HG03354 (cell line): ENCODE data around the gene SLC36A4.
"Not testable (repeated sequence)": the region's sequence is repeated elsewhere in the genome, so short reads cannot be mapped to it uniquely, and the experiment has no call there.

Experiments
- ATAC-seq: cut with Tn5 transposase; IDR thresholded peaks from one replicate; pipeline ENCODE4 v1.9.1; 2021; ENCODE audit warnings: mild to moderate bottlenecking; ENCODE audit not compliant: unreplicated experiment, poor library complexity, severe bottlenecking

Gene SLC36A4

DNA sequence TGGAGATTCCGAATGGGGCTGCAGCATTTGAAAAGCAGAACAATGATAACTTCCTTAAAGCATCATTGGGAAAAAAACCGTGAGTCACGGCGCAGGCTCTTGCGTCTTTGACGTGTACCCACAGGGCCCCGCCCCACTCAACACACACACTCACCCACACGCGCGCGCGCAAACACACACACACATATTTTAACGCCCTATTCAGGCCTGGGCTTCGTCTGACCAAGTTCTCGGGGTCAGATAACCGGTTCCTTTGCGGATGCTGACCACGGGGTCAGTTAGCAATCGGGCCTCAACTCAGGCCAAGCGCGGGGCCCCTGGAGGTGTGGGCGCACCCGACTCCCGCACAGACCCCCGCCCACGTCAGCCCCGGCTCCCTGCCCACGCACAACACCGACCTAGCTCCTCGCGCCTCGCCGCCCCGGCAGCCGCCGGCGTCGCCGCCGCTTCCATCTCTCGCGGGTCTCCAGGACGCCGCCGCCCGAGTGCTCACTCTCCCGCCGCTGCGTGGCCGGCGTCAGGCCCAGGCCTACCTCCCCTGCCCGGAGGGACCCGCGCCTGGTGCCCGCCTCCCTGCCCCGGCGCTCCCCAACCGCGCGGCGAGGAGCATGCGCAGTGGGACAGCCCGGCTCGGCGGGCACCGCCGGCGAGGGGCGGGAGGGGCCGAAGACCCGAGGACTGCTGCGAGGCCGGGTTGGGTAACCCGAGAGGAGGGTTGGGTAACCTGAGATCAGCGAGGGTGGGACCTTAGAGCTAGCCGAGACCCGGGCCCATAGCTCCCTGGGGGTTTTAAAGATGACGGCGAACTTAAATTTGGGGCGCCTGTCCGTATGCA lies at the start of gene SLC36A4:
SLC36A4 (minus strand) TSS at position 612 of the 835 bp plus-strand sequence; CDS start at position 453, 159 bp downstream.
- peak; percentile 88 for ATAC-seq

DNA sequence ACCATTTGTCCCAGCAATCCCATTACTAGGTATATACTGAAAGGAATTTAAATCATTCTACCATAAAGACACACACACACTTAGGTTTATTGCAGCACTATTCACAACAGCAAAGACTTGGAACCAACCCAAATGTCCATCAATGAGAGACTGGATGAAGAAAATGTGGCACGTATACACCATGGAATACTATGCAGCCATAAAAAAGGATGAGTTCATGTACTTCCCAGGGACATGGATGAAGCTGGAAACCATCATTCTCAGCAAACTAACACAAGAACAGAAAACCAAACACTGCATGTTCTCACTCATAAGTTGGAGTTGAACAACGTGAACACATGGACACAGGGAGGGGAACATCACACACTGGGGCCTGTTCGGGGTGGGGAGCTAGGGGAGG lies 49.0 kb upstream of the SLC36A4 start:
- ATAC-seq = not testable (repeated sequence)

DNA sequence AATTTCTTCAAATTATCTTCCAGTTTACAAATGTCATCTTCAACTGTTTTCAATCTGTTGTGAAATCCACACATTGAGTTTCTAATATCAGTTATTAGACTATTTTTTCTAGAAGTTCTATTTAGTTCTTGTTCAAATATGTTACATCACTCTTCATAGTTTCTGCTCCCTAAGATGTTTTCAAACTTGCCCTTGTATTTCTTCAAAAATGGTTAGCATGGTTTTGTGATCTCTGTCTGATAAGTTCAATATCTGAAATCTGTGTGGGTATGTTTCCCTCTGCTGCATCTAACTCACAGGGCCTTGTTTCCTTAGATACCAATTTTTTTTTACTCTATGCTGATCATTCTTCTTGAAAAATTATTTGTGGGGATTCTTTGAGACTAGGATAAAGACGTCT lies 46.2 kb upstream of the SLC36A4 start:
- no peak for ATAC-seq

DNA sequence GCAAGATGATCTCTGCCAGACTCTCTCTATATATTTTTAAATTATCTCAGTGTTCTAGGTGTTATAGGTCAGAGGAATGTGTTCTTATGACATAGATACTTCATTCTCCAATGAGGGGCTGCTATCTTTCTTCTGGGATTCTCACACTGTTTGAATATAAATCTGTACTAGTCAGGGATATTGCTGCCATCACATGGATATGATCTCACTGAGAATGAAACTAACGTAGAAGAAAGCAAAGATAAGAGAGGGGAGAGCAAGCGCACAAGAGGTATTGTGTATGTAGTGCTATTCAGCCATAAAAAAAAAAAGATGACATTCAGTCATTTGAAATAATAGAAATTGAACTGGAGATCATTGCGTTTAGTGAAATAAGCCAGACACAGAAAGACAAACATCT lies 42.2 kb upstream of the SLC36A4 start:
- ATAC-seq = no peak

DNA sequence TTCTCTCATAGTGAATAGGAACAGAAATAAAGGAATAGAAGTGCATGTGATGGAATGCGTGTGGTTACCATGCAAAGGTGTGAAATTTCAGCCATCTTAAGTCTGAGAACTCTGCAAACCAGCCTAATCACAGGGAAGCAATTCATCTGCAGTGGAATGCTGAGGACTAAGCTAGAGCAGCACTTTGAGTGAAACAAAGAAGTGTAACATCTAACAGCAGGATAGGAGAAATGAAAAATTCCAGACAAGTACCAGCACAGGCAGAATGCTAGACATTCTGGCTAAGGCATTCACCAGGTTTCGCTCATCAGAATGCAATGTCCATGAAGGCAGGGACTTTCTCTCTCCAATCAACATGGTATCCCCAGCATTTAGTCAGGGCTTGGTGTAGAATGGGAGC lies 41.2 kb upstream of the SLC36A4 start:
- ATAC-seq = no peak

DNA sequence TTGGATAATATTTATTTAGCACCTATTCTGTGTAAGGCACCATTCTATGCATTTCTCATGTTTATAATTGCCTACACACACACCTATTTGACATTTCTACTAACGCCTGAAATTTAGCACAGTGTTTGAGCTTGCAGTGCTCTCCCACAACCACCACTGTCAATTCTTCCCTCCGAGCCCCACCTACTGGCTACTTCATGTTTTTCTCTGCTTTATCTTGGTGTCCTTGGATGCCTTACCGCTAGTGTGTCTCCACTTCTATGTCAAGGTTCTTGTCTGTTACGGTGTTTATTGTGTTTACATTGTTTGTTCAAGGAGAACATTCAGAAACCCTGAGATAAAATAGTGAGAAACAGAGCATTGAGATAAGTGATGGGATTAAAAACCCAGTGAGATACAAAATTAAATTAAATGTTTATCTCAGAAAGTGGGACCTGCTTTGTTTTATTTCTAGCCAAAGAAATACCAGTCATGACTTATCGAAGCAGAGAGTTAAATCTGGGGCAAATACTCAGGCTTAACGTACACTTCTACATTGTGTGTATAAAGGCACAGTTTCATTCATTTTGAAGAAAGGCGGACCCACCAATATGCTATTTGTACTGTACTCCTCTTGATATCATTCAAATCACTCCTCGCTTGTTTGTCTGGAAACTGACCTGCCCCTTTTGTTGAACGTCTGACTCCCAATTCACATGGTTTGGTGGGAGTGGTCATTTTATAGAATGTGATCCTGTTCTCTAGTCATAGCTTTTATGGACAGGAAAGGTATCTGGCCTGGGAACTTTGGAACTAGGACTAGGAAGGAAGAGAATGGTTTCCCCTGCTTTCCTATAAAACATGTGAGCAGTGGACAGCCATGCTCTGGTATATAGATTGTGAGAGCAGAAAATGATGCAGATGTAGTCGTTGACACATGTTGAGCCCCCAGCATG lies 39.2 kb upstream of the SLC36A4 start:
- ATAC-seq = peak; percentile 72

DNA sequence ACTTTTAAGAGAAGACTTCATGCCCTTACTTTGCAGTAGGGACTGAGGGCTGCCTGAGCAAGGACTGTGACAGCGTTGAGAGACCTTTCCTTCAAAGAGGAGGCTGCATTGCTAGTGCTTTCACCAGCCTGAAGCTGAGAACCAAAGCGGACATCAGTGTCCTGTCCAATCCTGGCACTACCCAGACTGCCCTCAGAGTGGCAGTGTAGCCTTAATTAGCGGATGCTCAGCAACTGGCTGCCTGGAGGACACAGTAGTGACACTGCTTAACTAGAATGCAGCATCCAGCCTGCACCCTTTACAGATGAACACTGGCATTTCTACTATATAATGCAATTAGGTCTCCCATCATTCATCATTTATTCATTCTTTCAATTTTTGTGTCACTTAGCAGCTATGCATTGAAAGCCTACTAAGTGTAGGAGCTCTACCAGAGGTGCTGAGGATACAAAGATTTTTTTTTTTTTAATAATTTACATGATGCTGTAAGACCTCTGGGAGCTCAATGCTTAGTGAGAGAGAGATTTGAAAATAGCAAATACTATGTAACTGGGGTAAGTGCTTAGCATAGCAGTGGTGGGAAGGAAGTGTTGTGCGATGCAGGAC lies 36.9 kb upstream of the SLC36A4 start:
- peak; percentile 98 for ATAC-seq

DNA sequence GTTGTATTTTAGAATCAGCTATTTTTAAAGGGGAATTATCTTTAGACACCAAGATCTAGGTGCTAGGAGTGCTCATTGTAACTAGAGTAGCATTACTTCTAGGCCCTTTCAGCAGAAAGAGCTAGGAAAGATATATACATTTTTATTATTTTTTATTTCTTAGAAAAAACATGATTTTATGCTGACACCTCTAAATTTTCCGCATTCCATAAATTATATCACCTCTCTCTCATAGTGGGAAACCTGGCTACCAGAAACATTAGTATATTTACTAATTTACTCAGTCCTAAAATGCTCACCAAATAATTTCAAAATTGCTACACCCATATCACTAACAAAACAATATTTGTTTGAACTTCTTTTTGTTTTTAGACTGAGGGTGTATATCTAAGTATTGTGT lies 32.1 kb upstream of the SLC36A4 start:
- ATAC-seq = no peak

DNA sequence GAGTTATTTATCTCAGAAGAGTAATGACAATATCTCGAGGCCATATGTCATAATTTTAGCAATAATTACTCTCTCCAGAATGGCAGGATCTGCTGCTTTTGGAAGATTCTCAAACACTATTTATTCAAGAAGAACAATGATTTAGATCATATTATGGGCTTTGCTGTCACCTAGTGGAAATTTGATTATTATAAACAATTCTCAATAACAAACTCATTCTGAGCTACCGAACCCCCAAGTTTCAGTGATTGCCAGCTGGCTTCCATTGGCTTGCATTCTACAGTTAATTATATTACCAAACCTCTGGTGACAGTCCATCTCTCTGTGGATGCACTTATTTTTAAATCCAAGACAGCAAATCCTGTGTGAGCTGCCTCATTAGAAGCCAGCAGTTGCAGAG lies 27.9 kb upstream of the SLC36A4 start:
- ATAC-seq = peak; percentile 42

DNA sequence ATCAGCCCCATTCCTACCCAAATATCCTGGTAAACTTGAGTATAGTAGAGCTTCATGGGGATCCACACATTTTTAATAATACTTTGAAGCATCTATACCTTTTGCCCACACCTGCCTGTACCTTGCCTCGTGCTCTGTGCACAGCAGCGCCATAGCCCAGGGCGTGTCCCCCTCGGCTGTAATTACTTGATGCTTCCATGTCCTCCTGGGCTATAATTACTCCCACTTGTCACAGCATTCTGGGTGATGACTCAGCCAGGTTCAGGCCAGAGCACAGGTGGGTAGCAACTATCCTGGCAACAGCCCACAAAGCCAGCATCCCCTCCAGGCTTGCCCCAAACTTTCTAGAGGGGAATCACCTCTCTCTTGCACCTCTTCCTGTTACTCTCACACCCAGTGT lies 23.7 kb upstream of the SLC36A4 start:
- no peak for ATAC-seq

DNA sequence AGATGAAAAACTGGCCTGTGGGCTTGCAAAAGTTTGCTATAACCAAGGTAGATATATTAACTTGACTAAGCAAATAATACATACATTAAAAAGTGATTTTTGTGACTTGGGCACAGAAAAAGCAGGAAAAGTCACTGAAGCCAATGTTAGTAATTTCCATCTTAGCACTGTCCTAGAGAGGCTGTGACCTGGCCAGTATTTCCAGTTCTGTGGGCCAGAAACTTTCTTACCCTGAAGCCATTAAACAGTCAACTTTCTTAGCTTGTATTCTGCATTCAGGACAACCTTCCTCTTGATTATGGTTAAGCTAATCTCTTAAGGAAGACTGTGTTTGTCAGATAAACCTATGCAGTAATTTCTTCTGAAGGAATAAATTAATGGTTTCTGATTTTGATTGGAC lies 22.3 kb upstream of the SLC36A4 start:
- no peak for ATAC-seq

DNA sequence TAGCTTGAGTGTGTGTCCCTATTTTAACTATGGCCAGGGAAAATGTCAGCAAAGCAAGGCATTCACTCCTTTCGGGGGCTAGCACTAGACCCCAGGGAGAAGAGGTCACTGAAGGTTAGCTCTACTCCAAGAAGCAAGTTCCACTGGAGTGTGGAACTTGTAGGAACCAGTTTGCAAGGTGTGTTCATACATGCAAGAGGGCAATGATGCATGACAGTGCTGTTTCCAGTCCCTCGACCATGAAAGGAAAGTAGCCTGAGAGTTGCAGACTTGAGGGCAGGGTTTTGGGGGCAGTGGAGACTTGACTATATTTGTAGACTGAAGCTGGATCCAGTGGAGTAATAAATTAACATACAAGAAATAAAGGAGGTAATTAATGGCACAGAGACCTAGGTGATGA lies 21.6 kb upstream of the SLC36A4 start:
- ATAC-seq = no peak

DNA sequence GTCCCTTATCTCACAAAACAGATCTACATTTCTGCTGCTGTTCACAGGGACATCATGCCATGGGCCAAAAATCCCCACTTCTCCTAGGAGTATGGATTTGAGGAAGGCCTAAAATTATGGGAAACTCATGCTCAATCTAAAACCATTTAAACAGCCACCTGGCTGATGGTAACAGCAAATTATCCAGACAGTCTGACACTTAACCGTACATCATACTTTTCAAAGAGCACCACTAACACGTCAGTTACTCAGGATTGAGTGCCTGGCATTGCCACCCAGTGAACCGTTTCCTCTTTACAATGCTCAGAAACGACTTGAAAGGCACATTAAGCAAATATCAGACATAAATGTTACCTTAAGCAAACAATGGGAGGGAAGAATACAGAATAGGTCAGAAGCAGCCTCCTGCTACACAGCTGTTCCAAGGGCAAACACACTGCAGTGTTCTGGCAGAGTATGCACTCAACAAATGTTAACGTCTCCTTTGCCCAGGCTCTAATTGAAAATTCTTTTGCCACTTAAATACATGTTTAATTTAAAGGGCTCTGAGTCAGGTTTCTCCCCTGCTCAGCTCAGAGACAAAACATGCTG lies 18.8 kb upstream of the SLC36A4 start:
- no peak for ATAC-seq

DNA sequence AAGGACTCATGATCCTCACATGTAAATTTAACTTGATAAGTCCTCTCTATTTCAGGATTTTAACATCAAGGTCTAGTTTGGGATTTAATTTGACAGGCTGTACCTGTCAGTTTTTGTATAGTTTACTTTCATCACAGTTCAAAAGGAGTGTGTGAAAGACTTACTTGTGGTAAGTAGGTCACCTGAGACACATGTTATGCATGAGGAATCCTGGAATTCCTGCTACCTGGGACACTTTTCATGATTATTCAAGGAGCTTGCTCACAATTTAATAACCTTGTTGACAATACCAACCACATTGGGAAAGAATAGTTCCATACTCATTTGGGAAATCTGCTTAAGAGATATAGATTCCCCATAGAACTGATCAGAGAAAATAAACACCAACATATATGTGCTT lies 15.8 kb upstream of the SLC36A4 start:
- ATAC-seq = no peak

DNA sequence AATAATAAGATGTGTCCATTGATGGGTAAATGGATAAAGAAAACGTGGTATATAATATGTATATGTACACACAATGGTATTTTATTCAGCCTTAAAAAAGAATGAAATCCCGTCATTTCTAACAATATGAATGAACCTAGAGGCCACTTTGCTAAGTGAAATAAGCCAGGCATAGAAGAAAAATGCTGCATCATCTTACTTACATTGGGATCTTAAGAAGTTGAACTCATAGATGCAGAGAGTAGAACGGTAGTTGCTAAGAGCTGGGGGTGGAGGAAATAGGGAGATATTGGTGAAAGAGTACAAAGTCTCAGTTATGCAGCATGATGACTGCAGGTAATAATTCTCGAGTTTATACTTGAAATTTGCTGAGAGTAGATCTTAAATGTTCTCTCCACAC lies 14.3 kb upstream of the SLC36A4 start:
- ATAC-seq = no peak

DNA sequence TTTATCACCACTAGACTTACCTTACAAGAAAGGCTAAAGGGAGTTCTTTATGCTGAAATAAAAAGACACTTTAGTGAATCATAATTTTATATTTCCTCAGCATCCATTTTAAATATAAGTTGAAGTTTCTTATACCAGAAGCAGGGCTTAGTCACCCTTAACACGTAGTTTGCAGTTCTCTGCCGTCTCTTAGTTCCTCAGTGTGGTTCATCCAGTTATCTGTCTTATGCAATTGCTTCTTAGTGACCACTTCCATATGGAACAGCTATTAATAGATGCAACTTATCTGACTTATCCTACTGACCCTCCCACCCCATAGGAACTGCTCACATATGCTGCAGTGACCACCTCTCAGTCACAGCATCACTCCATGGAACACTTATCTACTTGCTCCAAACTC lies 11.7 kb upstream of the SLC36A4 start:
- no peak for ATAC-seq

DNA sequence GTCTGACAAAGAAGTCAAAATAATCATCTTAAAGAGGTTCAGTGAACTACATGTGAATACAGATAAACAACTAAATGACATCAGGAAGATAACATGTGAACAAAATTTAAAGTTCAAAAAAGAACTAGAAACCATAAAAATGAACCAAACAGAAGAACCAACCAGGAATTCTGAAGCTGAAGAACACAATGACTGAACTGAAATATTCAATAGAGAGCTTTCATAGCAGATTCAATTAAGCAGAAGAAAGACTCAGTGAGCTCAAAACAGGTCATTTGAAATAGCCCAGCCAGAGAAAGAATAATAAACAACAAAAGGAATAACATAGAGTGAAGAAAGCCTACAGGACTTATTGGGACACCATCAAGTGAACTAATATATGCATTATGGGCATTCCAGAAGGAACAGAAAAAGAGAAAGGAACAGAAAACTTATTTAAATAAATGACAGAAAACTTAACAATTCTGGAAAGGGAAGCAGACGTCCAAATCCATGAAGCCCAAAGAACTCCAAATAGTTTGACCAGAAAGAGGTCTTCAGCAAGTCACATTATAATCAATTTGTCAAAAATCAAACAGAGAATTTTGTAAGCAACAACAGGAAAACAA lies 11.0 kb upstream of the SLC36A4 start:
- no peak for ATAC-seq

DNA sequence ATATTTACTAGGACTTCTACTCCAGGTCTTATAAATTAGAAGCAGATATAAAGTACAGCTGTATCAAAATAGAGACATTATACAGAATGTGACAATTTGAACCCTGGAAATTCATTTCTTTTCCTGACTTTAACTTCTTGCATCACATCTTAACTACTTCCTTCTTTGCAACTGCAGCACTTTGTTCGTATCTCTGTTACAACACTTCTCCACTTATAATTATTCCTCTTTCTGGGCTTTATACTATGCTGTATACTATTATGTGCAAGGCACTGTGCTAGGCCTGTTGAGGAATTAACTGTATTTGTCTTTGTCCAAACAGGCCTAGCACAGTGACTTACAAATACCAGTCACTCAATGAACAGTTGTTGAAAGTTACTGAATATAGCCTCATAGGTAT lies 1.8 kb upstream of the SLC36A4 start:
- no peak for ATAC-seq

DNA sequence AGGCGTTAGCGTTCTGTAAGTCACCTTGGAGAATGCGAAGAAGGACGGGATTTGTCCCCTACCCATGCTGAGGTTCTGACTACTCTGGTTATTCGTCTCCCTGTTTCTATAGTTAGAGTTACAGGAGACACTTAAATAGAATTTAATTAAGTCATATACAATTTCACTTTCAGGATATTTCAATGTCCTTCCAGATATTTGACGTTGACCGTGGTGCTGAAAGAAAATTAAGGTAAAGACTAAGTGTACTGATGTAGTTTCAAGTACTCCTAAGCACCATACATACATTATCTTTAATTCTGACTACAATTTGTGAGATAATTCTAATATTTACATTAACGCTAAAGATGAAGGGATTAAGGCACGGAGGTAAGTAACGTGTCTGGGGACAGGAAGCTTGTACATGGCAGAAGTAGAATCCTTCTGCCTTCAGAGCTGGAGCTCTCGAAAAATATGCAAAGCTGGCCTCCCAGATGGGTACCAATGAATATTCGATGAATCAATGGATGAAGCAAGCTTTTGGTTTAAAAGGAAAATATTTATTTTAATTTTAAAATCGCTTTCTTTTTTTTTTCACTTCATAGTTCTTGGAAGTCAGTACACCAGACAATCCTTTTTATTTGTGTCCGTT lies 539 bp upstream of the SLC36A4 start:
- no peak for ATAC-seq
